ENCODE measurements around the gene CFAP52. TPM values are rescaled to one million over a fixed set of nuclear protein-coding genes. Genes with fewer than 3 reads are reported as not detected.

CFAP52 gene
- total and polyA plus RNA-seq, 2 of the 8 experiments (the other 6 are each of a cell fraction or from before 2014, with no cell fraction given) = 0.11 TPM; not detected in 1

DNA sequence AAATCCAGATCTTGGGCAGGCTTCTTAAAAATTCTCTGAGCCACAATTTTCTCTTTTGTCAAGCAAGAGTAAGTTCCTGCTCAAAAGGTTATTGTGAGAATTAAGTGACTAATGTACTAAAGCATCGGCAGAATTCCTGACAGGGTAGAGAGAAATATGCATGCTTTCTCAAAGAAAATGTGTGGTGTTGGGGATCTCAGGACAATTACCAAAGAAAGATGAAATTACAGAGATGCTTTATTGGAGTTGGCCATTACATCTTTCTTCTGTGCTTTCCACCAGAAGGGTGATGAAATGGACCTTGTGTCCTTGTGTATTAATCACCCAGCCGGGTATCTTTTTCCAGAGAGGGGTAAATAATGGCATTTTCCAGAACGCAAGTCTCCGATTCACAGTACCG, 67.2 kb downstream of the CFAP52 start (continued):
- TF ChIP-seq, protein P1, sequence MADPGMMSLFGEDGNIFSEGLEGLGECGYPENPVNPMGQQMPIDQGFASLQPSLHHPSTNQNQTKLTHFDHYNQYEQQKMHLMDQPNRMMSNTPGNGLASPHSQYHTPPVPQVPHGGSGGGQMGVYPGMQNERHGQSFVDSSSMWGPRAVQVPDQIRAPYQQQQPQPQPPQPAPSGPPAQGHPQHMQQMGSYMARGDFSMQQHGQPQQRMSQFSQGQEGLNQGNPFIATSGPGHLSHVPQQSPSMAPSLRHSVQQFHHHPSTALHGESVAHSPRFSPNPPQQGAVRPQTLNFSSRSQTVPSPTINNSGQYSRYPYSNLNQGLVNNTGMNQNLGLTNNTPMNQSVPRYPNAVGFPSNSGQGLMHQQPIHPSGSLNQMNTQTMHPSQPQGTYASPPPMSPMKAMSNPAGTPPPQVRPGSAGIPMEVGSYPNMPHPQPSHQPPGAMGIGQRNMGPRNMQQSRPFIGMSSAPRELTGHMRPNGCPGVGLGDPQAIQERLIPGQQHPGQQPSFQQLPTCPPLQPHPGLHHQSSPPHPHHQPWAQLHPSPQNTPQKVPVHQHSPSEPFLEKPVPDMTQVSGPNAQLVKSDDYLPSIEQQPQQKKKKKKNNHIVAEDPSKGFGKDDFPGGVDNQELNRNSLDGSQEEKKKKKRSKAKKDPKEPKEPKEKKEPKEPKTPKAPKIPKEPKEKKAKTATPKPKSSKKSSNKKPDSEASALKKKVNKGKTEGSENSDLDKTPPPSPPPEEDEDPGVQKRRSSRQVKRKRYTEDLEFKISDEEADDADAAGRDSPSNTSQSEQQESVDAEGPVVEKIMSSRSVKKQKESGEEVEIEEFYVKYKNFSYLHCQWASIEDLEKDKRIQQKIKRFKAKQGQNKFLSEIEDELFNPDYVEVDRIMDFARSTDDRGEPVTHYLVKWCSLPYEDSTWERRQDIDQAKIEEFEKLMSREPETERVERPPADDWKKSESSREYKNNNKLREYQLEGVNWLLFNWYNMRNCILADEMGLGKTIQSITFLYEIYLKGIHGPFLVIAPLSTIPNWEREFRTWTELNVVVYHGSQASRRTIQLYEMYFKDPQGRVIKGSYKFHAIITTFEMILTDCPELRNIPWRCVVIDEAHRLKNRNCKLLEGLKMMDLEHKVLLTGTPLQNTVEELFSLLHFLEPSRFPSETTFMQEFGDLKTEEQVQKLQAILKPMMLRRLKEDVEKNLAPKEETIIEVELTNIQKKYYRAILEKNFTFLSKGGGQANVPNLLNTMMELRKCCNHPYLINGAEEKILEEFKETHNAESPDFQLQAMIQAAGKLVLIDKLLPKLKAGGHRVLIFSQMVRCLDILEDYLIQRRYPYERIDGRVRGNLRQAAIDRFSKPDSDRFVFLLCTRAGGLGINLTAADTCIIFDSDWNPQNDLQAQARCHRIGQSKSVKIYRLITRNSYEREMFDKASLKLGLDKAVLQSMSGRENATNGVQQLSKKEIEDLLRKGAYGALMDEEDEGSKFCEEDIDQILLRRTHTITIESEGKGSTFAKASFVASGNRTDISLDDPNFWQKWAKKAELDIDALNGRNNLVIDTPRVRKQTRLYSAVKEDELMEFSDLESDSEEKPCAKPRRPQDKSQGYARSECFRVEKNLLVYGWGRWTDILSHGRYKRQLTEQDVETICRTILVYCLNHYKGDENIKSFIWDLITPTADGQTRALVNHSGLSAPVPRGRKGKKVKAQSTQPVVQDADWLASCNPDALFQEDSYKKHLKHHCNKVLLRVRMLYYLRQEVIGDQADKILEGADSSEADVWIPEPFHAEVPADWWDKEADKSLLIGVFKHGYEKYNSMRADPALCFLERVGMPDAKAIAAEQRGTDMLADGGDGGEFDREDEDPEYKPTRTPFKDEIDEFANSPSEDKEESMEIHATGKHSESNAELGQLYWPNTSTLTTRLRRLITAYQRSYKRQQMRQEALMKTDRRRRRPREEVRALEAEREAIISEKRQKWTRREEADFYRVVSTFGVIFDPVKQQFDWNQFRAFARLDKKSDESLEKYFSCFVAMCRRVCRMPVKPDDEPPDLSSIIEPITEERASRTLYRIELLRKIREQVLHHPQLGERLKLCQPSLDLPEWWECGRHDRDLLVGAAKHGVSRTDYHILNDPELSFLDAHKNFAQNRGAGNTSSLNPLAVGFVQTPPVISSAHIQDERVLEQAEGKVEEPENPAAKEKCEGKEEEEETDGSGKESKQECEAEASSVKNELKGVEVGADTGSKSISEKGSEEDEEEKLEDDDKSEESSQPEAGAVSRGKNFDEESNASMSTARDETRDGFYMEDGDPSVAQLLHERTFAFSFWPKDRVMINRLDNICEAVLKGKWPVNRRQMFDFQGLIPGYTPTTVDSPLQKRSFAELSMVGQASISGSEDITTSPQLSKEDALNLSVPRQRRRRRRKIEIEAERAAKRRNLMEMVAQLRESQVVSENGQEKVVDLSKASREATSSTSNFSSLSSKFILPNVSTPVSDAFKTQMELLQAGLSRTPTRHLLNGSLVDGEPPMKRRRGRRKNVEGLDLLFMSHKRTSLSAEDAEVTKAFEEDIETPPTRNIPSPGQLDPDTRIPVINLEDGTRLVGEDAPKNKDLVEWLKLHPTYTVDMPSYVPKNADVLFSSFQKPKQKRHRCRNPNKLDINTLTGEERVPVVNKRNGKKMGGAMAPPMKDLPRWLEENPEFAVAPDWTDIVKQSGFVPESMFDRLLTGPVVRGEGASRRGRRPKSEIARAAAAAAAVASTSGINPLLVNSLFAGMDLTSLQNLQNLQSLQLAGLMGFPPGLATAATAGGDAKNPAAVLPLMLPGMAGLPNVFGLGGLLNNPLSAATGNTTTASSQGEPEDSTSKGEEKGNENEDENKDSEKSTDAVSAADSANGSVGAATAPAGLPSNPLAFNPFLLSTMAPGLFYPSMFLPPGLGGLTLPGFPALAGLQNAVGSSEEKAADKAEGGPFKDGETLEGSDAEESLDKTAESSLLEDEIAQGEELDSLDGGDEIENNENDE (IDR thresholded peaks at IDR 0.05; ENCODE audit: insufficient replicate concordance, low read length) = no peak
- TF ChIP-seq SP1 (IDR thresholded peaks at IDR 0.05; ENCODE audit: low read depth, low read length) (no peak), KDM1A (IDR thresholded peaks at IDR 0.05; ENCODE audit: borderline replicate concordance, low read length) (no peak), POLR2AphosphoS5 (IDR thresholded peaks at IDR 0.05; ENCODE audit: low read depth, low read length) (no peak), SIX5 (IDR thresholded peaks at IDR 0.05; ENCODE audit: low read depth, low read length) (no peak), JUN (IDR thresholded peaks at IDR 0.05; ENCODE audit: low read depth, low read length) (no peak), PHF8 (conservative IDR thresholded peaks at IDR 0.05; ENCODE audit: low read depth, low read length) (no peak), TCF12 (IDR thresholded peaks at IDR 0.05; ENCODE audit: low read depth, low read length) (no peak), RAD21 (IDR thresholded peaks at IDR 0.05 in 1 of 2, conservative IDR thresholded peaks at IDR 0.05 in 1 of 2; ENCODE audit: low read depth in 2 of 2, low read length in 2 of 2) (no peak)
- TF ChIP-seq, protein P2, sequence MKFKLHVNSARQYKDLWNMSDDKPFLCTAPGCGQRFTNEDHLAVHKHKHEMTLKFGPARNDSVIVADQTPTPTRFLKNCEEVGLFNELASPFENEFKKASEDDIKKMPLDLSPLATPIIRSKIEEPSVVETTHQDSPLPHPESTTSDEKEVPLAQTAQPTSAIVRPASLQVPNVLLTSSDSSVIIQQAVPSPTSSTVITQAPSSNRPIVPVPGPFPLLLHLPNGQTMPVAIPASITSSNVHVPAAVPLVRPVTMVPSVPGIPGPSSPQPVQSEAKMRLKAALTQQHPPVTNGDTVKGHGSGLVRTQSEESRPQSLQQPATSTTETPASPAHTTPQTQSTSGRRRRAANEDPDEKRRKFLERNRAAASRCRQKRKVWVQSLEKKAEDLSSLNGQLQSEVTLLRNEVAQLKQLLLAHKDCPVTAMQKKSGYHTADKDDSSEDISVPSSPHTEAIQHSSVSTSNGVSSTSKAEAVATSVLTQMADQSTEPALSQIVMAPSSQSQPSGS (IDR thresholded peaks at IDR 0.05; ENCODE audit: low read length) = no peak

Measured in H1 (cell line).